HG02885 (cell line): ENCODE measurements around the gene NCOA3.
"Not testable (repeated sequence)": the region's sequence is repeated elsewhere in the genome, so short reads cannot be mapped to it uniquely, and the experiment has no call there.

ENCODE experiments used
- ATAC-seq: cut with Tn5 transposase; IDR thresholded peaks from one replicate; pipeline ENCODE4 v1.9.1; 2021; ENCODE audit warnings: mild to moderate bottlenecking; ENCODE audit not compliant: unreplicated experiment, poor library complexity

Gene NCOA3

DNA sequence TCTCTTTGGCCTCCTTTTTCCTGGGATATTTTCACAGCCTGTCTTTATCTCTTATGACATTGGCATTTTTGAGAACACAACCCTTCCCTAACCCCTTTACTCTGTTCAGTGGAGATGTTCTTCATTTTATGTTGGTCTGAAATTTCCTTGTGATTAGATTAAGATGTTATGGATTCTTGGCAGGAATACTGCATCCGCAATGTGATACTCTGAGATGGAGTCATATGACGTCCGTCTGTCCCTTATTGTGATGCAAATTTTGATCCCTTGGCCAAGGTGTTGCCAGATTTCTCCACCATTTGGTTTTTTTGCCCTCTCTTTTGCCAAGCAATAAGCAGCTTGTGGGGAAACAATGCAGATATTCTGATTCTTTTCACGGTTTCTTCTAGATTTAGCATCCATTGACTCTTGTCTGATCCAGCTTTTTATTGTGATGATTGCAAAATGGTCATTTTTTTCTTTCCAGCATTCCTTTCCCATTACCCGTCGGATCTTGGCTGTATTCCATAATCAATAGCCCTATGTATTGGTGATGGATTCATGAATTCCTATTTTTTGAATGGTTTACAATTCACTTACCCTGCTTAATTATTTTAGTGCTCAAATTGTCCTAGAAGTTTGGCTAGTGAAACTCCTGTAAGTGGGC is 85.1 kb downstream of the NCOA3 start:
- ATAC-seq = no peak

DNA sequence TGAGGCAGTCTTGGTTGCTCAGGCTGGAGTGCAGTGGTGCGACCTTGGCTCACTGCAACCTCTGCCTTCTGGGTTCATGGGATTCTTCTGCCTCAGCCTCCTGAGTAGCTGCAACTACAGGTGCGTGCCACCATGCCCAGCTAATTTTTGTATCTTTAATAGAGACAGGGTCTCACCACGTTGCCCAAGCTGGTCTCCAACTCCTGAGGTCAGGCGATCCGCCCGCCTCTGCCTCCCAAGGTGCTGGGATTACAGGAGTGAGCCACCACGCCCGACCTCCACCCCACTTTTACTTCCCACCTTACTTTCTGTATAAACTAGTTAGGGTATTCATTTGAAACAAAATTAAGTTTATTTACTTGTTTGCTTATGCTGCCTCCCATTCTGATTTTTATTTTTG is 86.5 kb downstream of the NCOA3 start:
- ATAC-seq = no peak

GRCh38 chr20:47591231-47591630 is 89.5 kb downstream of the NCOA3 start:
- no peak for ATAC-seq

DNA sequence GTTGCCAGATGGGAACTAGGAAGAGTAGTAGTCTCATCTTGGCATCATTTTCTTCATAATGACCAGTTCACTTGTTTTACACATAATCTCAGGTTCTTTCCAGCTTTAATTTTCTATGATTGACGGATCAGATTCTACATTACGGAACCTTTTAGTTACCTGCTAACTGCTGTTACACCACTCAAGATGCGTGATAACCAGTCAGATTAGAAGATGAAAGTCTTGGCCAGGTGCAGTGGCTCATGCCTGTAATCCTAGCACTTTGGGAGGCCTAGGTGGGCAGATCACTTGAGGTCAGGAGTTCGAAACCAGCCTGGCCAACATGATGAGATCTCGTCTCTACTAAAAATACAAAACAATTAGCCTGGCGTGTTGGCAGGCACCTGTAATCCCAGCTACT is 92.5 kb downstream of the NCOA3 start:
- no peak for ATAC-seq

DNA sequence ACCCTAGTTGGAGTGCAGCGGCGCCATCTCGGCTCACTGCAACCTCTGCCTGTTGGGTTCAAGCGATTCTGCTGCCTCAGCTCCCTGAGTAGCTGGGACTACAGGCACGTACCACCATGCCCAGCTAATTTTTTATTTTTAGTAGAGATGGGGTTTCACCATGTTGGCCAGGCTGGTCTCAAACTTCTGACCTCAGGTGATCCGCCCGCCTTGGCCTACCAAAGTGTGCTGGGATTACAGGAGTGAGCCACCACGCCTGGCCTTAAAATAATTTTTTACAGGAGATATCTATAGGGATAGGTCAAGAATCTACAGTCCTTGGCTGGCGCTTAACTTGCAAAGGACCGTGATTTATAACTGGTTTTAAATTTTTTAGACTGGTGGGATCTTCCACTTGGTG is 93.5 kb downstream of the NCOA3 start:
- ATAC-seq = not testable (repeated sequence)

DNA sequence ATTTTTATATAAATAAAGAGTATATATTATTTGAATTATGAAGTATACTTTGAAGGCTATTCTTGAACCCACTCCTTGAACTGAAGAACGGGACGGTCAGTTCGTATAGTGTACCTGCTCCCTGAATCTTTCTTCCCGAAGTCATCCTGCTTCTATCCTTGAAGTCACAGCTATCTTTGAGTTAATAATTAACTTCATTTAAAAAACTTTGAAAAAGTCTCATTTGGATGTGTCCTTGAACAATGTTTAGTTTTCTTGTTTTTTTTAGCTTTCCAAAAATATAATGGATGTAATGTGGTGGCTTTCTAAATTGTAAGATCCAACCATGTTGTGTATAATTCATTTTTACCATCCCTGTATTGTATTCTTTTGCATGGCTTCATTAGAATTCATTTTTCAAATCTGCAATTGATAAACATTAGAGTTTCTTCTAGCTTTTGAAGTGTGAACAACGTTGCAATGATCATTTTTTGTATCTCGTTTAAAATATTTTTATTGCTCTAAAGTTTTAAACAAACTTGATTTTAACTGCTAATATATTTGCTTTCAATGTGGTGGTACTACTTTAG is 94.4 kb downstream of the NCOA3 start:
- no peak for ATAC-seq

GRCh38 chr20:47597090-47597489 is 95.4 kb downstream of the NCOA3 start:
- ATAC-seq = no peak

DNA sequence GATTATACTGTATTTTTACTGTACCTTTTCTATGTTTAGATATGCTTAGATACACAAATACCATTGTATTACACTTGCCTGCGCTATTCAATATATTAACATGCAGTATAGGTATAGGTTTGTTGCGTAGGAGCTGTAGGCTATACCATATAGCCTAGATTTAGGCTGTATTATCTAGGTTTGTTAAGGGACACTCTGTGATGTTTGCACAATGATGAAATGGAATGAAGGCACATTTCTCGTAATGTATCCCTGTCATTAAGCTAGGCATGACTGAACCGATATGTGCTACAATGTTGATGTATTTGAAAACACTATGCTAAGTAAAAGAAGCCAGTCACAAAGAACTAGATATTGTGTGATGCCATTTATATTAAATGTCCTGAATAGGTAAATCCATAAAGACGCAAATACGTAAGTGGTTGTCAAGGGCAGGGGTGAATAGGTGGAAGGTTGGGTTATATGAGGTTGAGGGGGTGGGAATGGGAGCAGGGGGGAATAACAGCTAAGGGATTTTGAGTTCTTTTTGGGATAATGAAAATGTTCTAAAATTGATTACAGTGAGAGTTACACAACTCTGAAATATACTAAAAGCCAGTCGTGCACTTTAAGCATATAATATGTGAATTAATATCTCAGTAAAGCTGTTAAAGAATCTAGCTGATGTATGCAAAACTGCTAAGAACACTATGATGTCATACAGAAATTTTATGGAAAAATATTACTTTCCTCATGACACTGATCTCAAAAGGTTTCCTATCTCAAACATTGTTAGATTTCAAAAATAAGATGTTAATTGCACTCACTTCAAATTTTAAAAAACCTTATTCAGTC is 97.4 kb downstream of the NCOA3 start:
- no peak for ATAC-seq

- no peak for ATAC-seq
Observed at GRCh38 chr20:47600967-47601547, 99.4 kb downstream of the NCOA3 start.

- no peak for ATAC-seq
Observed at GRCh38 chr20:47603260-47603659, 101.6 kb downstream of the NCOA3 start.

- ATAC-seq = no peak
Observed at GRCh38 chr20:47605673-47606413, 104.2 kb downstream of the NCOA3 start.

DNA sequence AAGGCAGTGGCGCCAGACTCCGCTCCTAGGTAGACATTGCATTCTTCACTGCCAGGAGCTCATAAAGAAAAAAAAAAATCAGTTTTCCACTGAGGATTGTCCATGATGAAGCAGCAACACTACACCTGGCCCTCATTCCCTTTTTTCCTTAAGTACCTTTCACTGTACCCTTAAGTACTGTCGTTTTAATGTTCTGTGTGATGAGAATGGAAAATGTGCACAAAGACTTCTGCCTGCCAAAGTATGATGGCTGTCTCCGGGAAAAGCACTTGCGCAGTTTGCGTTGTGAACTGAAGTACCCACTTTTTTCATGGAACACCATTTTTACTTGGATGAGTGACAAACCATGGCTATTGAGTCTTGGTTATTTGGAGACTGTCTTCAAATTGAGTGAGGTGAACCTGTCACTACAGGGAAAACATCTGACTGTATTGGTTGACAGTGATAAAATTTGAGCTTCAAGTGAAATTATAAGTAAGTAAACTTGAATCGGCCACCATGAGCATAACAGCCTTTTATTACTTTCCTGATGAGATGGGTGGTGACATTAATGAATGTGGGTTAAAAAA is 104.8 kb downstream of the NCOA3 start:
- no peak for ATAC-seq

DNA sequence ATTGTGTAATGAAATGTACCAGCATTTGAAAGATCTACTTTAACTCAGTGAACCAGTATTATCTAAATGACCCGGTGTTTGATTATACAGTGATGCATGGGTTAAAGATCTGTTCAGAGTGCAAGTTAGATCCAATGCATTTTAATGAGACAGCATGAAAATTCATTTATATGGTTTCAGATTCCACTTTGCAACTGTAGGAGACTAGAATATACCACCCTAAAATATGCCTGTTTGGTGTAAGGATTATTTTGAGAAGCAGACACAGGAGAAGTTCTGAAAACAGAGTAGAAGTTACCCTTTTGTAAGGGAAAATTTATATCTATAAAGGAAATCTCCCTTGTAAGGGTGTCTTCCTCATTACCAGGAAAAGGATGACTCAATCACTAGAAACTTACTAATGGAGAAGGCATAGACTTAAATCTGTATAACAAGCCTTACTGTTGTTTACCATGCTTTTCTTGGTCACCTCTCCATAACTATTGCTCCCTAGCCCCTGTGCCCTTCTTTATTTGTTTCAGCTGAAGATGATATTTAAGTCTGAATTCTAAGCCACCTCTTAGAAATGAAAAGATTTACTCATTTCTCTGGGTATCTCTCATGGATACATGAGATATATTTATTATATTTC is 105.4 kb downstream of the NCOA3 start:
- no peak for ATAC-seq

DNA sequence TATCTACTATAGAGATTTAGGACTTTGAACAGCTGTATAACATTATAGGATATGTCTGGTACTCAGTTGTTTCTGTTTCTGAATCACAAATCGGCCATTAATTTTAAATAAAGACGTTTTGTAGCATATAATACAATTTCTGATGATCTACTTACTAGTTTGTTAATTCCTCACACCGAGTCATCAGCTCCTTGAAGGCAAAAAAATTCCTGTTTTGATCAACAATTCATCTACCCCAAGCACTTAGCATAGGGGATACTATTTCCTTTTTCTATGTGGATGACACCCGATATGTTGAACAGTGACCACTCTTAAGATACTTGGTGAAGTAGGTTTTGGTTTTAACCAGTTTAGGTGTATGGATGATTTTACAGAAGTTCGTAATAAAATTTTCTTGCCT is 107.3 kb downstream of the NCOA3 start:
- ATAC-seq = no peak

GRCh38 chr20:47610247-47610944 is 108.7 kb downstream of the NCOA3 start:
- ATAC-seq = peak; percentile 52

DNA sequence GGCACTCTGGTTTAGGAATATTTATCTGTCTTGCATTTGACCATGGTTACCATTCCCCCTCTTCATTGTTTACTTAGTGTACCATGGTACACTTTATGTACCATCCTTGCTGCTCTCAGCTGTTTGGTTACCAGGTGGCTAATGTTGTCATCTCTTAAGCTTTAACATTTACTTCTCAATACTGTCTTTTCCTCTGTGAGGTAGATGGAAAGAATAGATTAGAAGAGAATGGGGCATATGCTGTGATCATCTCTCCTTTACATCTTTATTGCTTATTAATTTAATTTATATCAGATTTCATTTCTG is 109.2 kb downstream of the NCOA3 start:
- no peak for ATAC-seq

GRCh38 chr20:47611785-47612184 is 110.1 kb downstream of the NCOA3 start:
- no peak for ATAC-seq

- ATAC-seq = no peak
Observed at GRCh38 chr20:47612670-47613069, 111.0 kb downstream of the NCOA3 start.

GRCh38 chr20:47614703-47615309 is 113.1 kb downstream of the NCOA3 start:
- no peak for ATAC-seq
